ENCODE results near the gene EVC2. TPM values are rescaled to one million over a fixed set of nuclear protein-coding genes. Genes with fewer than 3 reads are reported as not detected.

The EVC2 gene
- total RNA-seq, 2 donors from 2014 or later, result 8.6 to 13.2 TPM

- TF ChIP-seq CTCF (IDR thresholded peaks at IDR 0.05) (no peak), POLR2A (IDR thresholded peaks at IDR 0.05) (no peak)
- no peak overlapping the region for H3K4me3 ChIP-seq
- no peaks in the 10 kb centered on the region for H3K36me3 ChIP-seq (replicated peaks in 1 of 2; ENCODE audit: insufficient read depth in 1 of 2, low read depth in 2 of 2)
- DNase-seq, result no peak
- H3K27me3 ChIP-seq, result no peaks in the 10 kb centered on the region
- 91 to 97% methylated on average over 2 of the region's 2 CpGs for WGBS, 2 donors
- intact Hi-C loops (cut with DNase I), result no loop called here
- no peak overlapping the region for H3K27ac ChIP-seq
- H3K9me3 ChIP-seq, result no peaks in the 10 kb centered on the region
- ATAC-seq, result no peak
- H3K4me1 ChIP-seq, result no peaks in the 10 kb centered on the region
These were observed 118.9 kb downstream of the EVC2 start for GRCh38 chr4:5589495-5589894.

GRCh38 chr4:5588046-5588445, 120.3 kb downstream of the EVC2 start:
- 67 to 82% methylated on average over 1 of the region's 1 CpG for WGBS, 2 donors
- Histone ChIP-seq H3K27ac (no peak overlapping the region), H3K4me3 (no peak overlapping the region), H3K4me1 (no peaks in the 10 kb centered on the region), H3K9me3 (no peaks in the 10 kb centered on the region), H3K36me3 (replicated peaks in 1 of 2; ENCODE audit: insufficient read depth in 1 of 2, low read depth in 2 of 2) (no peaks in the 10 kb centered on the region), H3K27me3 (no peaks in the 10 kb centered on the region)
- DNase-seq (no peak), ATAC-seq (no peak)
- intact Hi-C loops (cut with DNase I), result no loop called here
- no peak for TF ChIP-seq CTCF (IDR thresholded peaks at IDR 0.05)
- no peak for TF ChIP-seq POLR2A (IDR thresholded peaks at IDR 0.05)

GRCh38 chr4:5575941-5576340, 132.4 kb downstream of the EVC2 start:
- ATAC-seq (no peak), DNase-seq (no peak)
- no peak overlapping the region for H3K27ac ChIP-seq
- TF ChIP-seq POLR2A (IDR thresholded peaks at IDR 0.05), result no peak
- TF ChIP-seq CTCF (IDR thresholded peaks at IDR 0.05), result no peak
- no peak overlapping the region for H3K4me3 ChIP-seq
- intact Hi-C loops (cut with DNase I), result no loop called here
- H3K9me3 ChIP-seq, result no peaks in the 10 kb centered on the region
- WGBS, 2 donors, result 63 to 73% methylated on average over 5 of the region's 5 CpGs
- no peaks in the 10 kb centered on the region for H3K4me1 ChIP-seq
- H3K27me3 ChIP-seq, result no peaks in the 10 kb centered on the region
- H3K36me3 ChIP-seq (replicated peaks in 1 of 2; ENCODE audit: insufficient read depth in 1 of 2, low read depth in 2 of 2), result no peaks in the 10 kb centered on the region

- no peak for TF ChIP-seq POLR2A (IDR thresholded peaks at IDR 0.05)
- no peak for ATAC-seq
- DNase-seq, result no peak
- Histone ChIP-seq H3K27me3 (no peaks in the 10 kb centered on the region), H3K27ac (no peak overlapping the region), H3K36me3 (replicated peaks in 1 of 2; ENCODE audit: insufficient read depth in 1 of 2, low read depth in 2 of 2) (no peaks in the 10 kb centered on the region), H3K4me3 (no peak overlapping the region), H3K9me3 (no peaks in the 10 kb centered on the region), H3K4me1 (no peaks in the 10 kb centered on the region)
- WGBS, 2 donors, result 79 to 81% methylated on average over 5 of the region's 5 CpGs
- intact Hi-C loops (cut with DNase I), result no loop called here
These were observed 134.0 kb downstream of the EVC2 start for GRCh38 chr4:5574386-5574785.

GRCh38 chr4:5573965-5574364, 134.4 kb downstream of the EVC2 start:
- intact Hi-C loops (cut with DNase I), result no loop called here
- no peak overlapping the region for H3K4me3 ChIP-seq
- WGBS, 2 donors, result 74 to 87% methylated on average over 8 of the region's 8 CpGs
- H3K27ac ChIP-seq, result no peak overlapping the region
- H3K4me1 ChIP-seq, result no peaks in the 10 kb centered on the region
- DNase-seq, result no peak
- no peaks in the 10 kb centered on the region for H3K27me3 ChIP-seq
- H3K36me3 ChIP-seq (replicated peaks in 1 of 2; ENCODE audit: insufficient read depth in 1 of 2, low read depth in 2 of 2), result no peaks in the 10 kb centered on the region
- ATAC-seq, result no peak
- no peaks in the 10 kb centered on the region for H3K9me3 ChIP-seq
- no peak for TF ChIP-seq POLR2A (IDR thresholded peaks at IDR 0.05)
- TF ChIP-seq CTCF (IDR thresholded peaks at IDR 0.05), result no peak

All from body of pancreas (tissue), 4 donors.